Measurements from ENCODE around the gene MT1X. TPM values are rescaled to one million over a fixed set of nuclear protein-coding genes. Genes with fewer than 3 reads are reported as not detected.

The MT1X gene
- total RNA-seq, 1 experiment from 2014 or later: 74.3 TPM

GRCh38 chr16:56701534-56701933 lies 19.3 kb downstream of the MT1X start:
- BruUV-seq (replicated peaks): no TSS peak
- no peak overlapping the region for H3K27ac ChIP-seq (ENCODE audit: low read depth, low read length, poor library complexity, severe bottlenecking)
- no peaks in the 10 kb centered on the region for H3K9me3 ChIP-seq (ENCODE audit: low read depth, low read length, poor library complexity, severe bottlenecking)
- no peaks in the 10 kb centered on the region for H3K36me3 ChIP-seq (ENCODE audit: insufficient read depth, low read length, poor library complexity, severe bottlenecking)
- CTCF ChIA-PET: interaction anchor here (0.6 to 1.9 kb wide), 14 partner anchors 28 to 1237 kb away, joined by 3 to 30 read pairs (median 4); partner anchors contain the start of gene MT2A
- H3K27me3 ChIP-seq (replicated peaks; ENCODE audit: insufficient read depth, low read depth, low read length, poor library complexity): no peaks in the 10 kb centered on the region
- intact Hi-C loops (cut with micrococcal nuclease; ENCODE audit: unreplicated experiment): loop anchor here (5.0 kb wide), 2 partner anchors 99 to 759 kb away; no protein-coding TSS in a partner anchor
- POLR2A ChIA-PET (ENCODE audit: low non-redundant PET): interaction anchor here (0.6 kb wide), 1 partner anchor 167 kb away, joined by 3 read pairs; no protein-coding TSS in a partner anchor
- no peak overlapping the region for H3K4me3 ChIP-seq (ENCODE audit: low read depth, low read length, poor library complexity, severe bottlenecking)
- H3K4me1 ChIP-seq (ENCODE audit: insufficient read depth, low read length, poor library complexity, severe bottlenecking): no peaks in the 10 kb centered on the region
- no peak for DNase-seq (ENCODE audit: low spot score)
- TF ChIP-seq EZH2 (IDR thresholded peaks at IDR 0.05; ENCODE audit: borderline replicate concordance, low read depth, low read length, poor library complexity, severe bottlenecking) (no peak), CTCF (conservative IDR thresholded peaks at IDR 0.05; ENCODE audit: low read depth, low read length) (no peak)

GRCh38 chr16:56702836-56703235 lies 20.6 kb downstream of the MT1X start:
- no peaks in the 10 kb centered on the region for H3K36me3 ChIP-seq (ENCODE audit: insufficient read depth, low read length, poor library complexity, severe bottlenecking)
- TF ChIP-seq EZH2 (IDR thresholded peaks at IDR 0.05; ENCODE audit: borderline replicate concordance, low read depth, low read length, poor library complexity, severe bottlenecking): no peak
- no TSS peak for BruUV-seq (replicated peaks)
- no peaks in the 10 kb centered on the region for H3K27me3 ChIP-seq (replicated peaks; ENCODE audit: insufficient read depth, low read depth, low read length, poor library complexity)
- no peak overlapping the region for H3K27ac ChIP-seq (ENCODE audit: low read depth, low read length, poor library complexity, severe bottlenecking)
- DNase-seq (ENCODE audit: low spot score): no peak
- no peak overlapping the region for H3K4me3 ChIP-seq (ENCODE audit: low read depth, low read length, poor library complexity, severe bottlenecking)
- no peaks in the 10 kb centered on the region for H3K9me3 ChIP-seq (ENCODE audit: low read depth, low read length, poor library complexity, severe bottlenecking)
- intact Hi-C loops (cut with micrococcal nuclease; ENCODE audit: unreplicated experiment): loop anchor here (1.0 to 5.0 kb wide), 5 partner anchors 29 to 761 kb away; no protein-coding TSS in a partner anchor
- no peaks in the 10 kb centered on the region for H3K4me1 ChIP-seq (ENCODE audit: insufficient read depth, low read length, poor library complexity, severe bottlenecking)
- CTCF ChIA-PET: interaction anchor here (1.9 kb wide), 1 partner anchor 99 kb away, joined by 30 read pairs; no protein-coding TSS in a partner anchor
- POLR2A ChIA-PET (ENCODE audit: low non-redundant PET): no interaction called here

- H3K27me3 ChIP-seq (replicated peaks; ENCODE audit: insufficient read depth, low read depth, low read length, poor library complexity): no peaks in the 10 kb centered on the region
- no peaks in the 10 kb centered on the region for H3K36me3 ChIP-seq (ENCODE audit: insufficient read depth, low read length, poor library complexity, severe bottlenecking)
- CTCF ChIA-PET: no interaction called here
- TF ChIP-seq CTCF (conservative IDR thresholded peaks at IDR 0.05; ENCODE audit: low read depth, low read length): no peak
- TF ChIP-seq EZH2 (IDR thresholded peaks at IDR 0.05; ENCODE audit: borderline replicate concordance, low read depth, low read length, poor library complexity, severe bottlenecking): no peak
- H3K4me3 ChIP-seq (ENCODE audit: low read depth, low read length, poor library complexity, severe bottlenecking): no peak overlapping the region
- H3K9me3 ChIP-seq (ENCODE audit: low read depth, low read length, poor library complexity, severe bottlenecking): no peaks in the 10 kb centered on the region
- no peaks in the 10 kb centered on the region for H3K4me1 ChIP-seq (ENCODE audit: insufficient read depth, low read length, poor library complexity, severe bottlenecking)
- H3K27ac ChIP-seq (ENCODE audit: low read depth, low read length, poor library complexity, severe bottlenecking): no peak overlapping the region
- no TSS peak for BruUV-seq (replicated peaks)
- DNase-seq (ENCODE audit: low spot score): no peak
- POLR2A ChIA-PET (ENCODE audit: low non-redundant PET): no interaction called here
- intact Hi-C loops (cut with micrococcal nuclease; ENCODE audit: unreplicated experiment): no loop called here
Measured at GRCh38 chr16:56708525-56709442, 26.5 kb downstream of the MT1X start.
